Measurements from ENCODE around the gene BCL11B. TPM values are rescaled to one million over a fixed set of nuclear protein-coding genes. Genes with fewer than 3 reads are reported as not detected.

BCL11B gene
- total RNA-seq, 6 experiments from 2014 or later = 0.06 to 0.14 (median 0.10) TPM; not detected in 2

GRCh38 chr14:99234355-99234754 lies 37.6 kb downstream of the BCL11B start:
- Mint-ChIP-seq H3K4me1 (ENCODE audit: low read depth) (no peaks in the 10 kb centered on the region), H3K4me3 (no peak overlapping the region)
- DNase-seq = no peak

GRCh38 chr14:99233222-99234035 lies 38.6 kb downstream of the BCL11B start:
- H3K4me3 Mint-ChIP-seq = no peak overlapping the region
- no peak for TF ChIP-seq CTCF (IDR thresholded peaks at IDR 0.05)
- peaks cover 26% of the 10 kb centered on the region for H3K9me3 Mint-ChIP-seq
- peaks cover 13% of the 10 kb centered on the region; the same call in 1 of the 2 replicates for H3K36me3 Mint-ChIP-seq (ENCODE audit: low read depth)
- no peak overlapping the region for H3K27ac Mint-ChIP-seq
- H3K4me1 Mint-ChIP-seq (ENCODE audit: low read depth) = no peaks in the 10 kb centered on the region
- H3K27me3 Mint-ChIP-seq (ENCODE audit: insufficient read depth) = peaks cover 5% of the 10 kb centered on the region
- no peak for DNase-seq

More at GRCh38 chr14:99234355-99234754, 37.6 kb downstream of the BCL11B start:
- Mint-ChIP-seq H3K27me3 (ENCODE audit: insufficient read depth) (no peaks in the 10 kb centered on the region; the same call in none of the 2 replicates), H3K27ac (no peak overlapping the region), H3K9me3 (peaks cover 26% of the 10 kb centered on the region), H3K36me3 (ENCODE audit: low read depth) (peaks cover 13% of the 10 kb centered on the region; the same call in 1 of the 2 replicates)
- no peak for TF ChIP-seq CTCF (IDR thresholded peaks at IDR 0.05)

GRCh38 chr14:99232714-99233214 lies 39.2 kb downstream of the BCL11B start:
- TF ChIP-seq CTCF (IDR thresholded peaks at IDR 0.05) = no peak
- Mint-ChIP-seq H3K27ac (no peak overlapping the region), H3K4me3 (no peak overlapping the region), H3K27me3 (ENCODE audit: insufficient read depth) (peaks cover 5% of the 10 kb centered on the region), H3K9me3 (peaks cover 30% of the 10 kb centered on the region), H3K36me3 (ENCODE audit: low read depth) (peaks cover 13% of the 10 kb centered on the region; the same call in 1 of the 2 replicates), H3K4me1 (ENCODE audit: low read depth) (no peaks in the 10 kb centered on the region)
- DNase-seq = no peak

GRCh38 chr14:99231850-99232713 lies 39.9 kb downstream of the BCL11B start:
- H3K27me3 Mint-ChIP-seq (ENCODE audit: insufficient read depth) = peaks cover 5% of the 10 kb centered on the region
- H3K27ac Mint-ChIP-seq = no peak overlapping the region
- no peaks in the 10 kb centered on the region for H3K4me1 Mint-ChIP-seq (ENCODE audit: low read depth)
- TF ChIP-seq CTCF (IDR thresholded peaks at IDR 0.05) = no peak
- peaks cover 30% of the 10 kb centered on the region for H3K9me3 Mint-ChIP-seq
- DNase-seq = no peak
- no peak overlapping the region for H3K4me3 Mint-ChIP-seq
- peaks cover 13% of the 10 kb centered on the region; the same call in 1 of the 2 replicates for H3K36me3 Mint-ChIP-seq (ENCODE audit: low read depth)

GRCh38 chr14:99231161-99231849 lies 40.7 kb downstream of the BCL11B start:
- Mint-ChIP-seq H3K9me3 (peaks cover 28% of the 10 kb centered on the region), H3K36me3 (ENCODE audit: low read depth) (peaks cover 13% of the 10 kb centered on the region; the same call in 1 of the 2 replicates), H3K27me3 (ENCODE audit: insufficient read depth) (peaks cover 5% of the 10 kb centered on the region), H3K4me1 (ENCODE audit: low read depth) (no peaks in the 10 kb centered on the region), H3K4me3 (no peak overlapping the region), H3K27ac (no peak overlapping the region)
- TF ChIP-seq CTCF (IDR thresholded peaks at IDR 0.05) = no peak
- no peak for DNase-seq

Measured in HFFc6 (cell line).